Liver (tissue), 3 donors: ENCODE measurements around the gene ZNF540.

Experiments
- EGR1 ChIP-seq, 2 donors: IDR thresholded peaks; 2 replicates each; pipeline ENCODE4 v1.6.1; 2016 to 2018; ENCODE audit warnings: antibody characterized with exemption in 2 of 2, low read depth in 2 of 2
- FOXA1 ChIP-seq: IDR thresholded peaks from 2 replicates; pipeline ENCODE4 v1.6.1; 2016; ENCODE audit warnings: antibody characterized with exemption
- FOXA2 ChIP-seq: IDR thresholded peaks from 2 replicates; pipeline ENCODE4 v1.6.1; 2016; ENCODE audit warnings: antibody characterized with exemption
- GABPA ChIP-seq, 2 donors: IDR thresholded peaks in 1 of 2; conservative IDR thresholded peaks in 1 of 2; 2 replicates each; pipeline ENCODE4 v1.6.1; 2016; ENCODE audit warnings: antibody characterized with exemption in 2 of 2, mild to moderate bottlenecking in 1 of 2, moderate library complexity in 1 of 2
- HNF4A ChIP-seq, 2 donors: conservative IDR thresholded peaks; 2 replicates each; pipeline ENCODE4 v1.6.1; 2016; ENCODE audit warnings: antibody characterized with exemption in 2 of 2, mild to moderate bottlenecking in 2 of 2
- JUND ChIP-seq, 2 donors: IDR thresholded peaks; 2 replicates each; pipeline ENCODE4 v1.6.1; 2016; ENCODE audit warnings: antibody characterized with exemption in 2 of 2
- RAD21 ChIP-seq, 2 donors: IDR thresholded peaks; 2 replicates each; pipeline ENCODE4 v1.6.1; 2016; ENCODE audit warnings: antibody characterized with exemption in 2 of 2, mild to moderate bottlenecking in 2 of 2
- TAF1 ChIP-seq: conservative IDR thresholded peaks from 2 replicates; pipeline ENCODE4 v1.6.1; 2016; ENCODE audit warnings: antibody characterized with exemption, mild to moderate bottlenecking
- YY1 ChIP-seq: IDR thresholded peaks from 2 replicates; pipeline ENCODE4 v1.6.1; 2016; ENCODE audit warnings: antibody characterized with exemption, mild to moderate bottlenecking
- TF ChIP-seq, protein P1 (sequence below): IDR thresholded peaks from 2 replicates; pipeline ENCODE4 v1.6.1; 2016; ENCODE audit warnings: antibody characterized with exemption, mild to moderate bottlenecking
- TF ChIP-seq, protein P2 (sequence below): fragments of 150-350 bp; IDR thresholded peaks from 2 replicates; pipeline ENCODE4 v1.5.1; 2017; ENCODE audit warnings: improper control_type of control experiment, low read depth, low read length; ENCODE audit not compliant: missing input control
- TF ChIP-seq, protein P3 (sequence below): IDR thresholded peaks from 2 replicates; pipeline ENCODE4 v1.6.1; 2016; ENCODE audit warnings: antibody characterized with exemption
- donor health status: healthy.
- donor health status: healthy.

DNA sequence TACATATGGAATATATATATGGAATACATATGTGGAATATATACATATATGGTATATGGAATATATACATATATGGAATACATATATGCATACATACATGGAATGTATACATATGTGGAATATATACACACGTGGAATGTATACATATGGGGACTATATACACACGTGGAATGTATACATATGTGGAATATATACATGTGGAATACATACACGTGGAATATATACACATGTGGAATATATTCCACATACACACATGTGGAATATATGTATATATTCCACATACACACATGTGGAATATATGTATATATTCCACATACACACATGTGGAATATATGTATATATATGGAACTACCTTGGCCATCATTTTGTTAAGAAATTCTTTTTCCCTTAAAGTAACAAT is 31.2 kb upstream of the ZNF540 start:
- TF ChIP-seq, protein P1, sequence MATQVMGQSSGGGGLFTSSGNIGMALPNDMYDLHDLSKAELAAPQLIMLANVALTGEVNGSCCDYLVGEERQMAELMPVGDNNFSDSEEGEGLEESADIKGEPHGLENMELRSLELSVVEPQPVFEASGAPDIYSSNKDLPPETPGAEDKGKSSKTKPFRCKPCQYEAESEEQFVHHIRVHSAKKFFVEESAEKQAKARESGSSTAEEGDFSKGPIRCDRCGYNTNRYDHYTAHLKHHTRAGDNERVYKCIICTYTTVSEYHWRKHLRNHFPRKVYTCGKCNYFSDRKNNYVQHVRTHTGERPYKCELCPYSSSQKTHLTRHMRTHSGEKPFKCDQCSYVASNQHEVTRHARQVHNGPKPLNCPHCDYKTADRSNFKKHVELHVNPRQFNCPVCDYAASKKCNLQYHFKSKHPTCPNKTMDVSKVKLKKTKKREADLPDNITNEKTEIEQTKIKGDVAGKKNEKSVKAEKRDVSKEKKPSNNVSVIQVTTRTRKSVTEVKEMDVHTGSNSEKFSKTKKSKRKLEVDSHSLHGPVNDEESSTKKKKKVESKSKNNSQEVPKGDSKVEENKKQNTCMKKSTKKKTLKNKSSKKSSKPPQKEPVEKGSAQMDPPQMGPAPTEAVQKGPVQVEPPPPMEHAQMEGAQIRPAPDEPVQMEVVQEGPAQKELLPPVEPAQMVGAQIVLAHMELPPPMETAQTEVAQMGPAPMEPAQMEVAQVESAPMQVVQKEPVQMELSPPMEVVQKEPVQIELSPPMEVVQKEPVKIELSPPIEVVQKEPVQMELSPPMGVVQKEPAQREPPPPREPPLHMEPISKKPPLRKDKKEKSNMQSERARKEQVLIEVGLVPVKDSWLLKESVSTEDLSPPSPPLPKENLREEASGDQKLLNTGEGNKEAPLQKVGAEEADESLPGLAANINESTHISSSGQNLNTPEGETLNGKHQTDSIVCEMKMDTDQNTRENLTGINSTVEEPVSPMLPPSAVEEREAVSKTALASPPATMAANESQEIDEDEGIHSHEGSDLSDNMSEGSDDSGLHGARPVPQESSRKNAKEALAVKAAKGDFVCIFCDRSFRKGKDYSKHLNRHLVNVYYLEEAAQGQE, result no peak
- TF ChIP-seq, protein P2, sequence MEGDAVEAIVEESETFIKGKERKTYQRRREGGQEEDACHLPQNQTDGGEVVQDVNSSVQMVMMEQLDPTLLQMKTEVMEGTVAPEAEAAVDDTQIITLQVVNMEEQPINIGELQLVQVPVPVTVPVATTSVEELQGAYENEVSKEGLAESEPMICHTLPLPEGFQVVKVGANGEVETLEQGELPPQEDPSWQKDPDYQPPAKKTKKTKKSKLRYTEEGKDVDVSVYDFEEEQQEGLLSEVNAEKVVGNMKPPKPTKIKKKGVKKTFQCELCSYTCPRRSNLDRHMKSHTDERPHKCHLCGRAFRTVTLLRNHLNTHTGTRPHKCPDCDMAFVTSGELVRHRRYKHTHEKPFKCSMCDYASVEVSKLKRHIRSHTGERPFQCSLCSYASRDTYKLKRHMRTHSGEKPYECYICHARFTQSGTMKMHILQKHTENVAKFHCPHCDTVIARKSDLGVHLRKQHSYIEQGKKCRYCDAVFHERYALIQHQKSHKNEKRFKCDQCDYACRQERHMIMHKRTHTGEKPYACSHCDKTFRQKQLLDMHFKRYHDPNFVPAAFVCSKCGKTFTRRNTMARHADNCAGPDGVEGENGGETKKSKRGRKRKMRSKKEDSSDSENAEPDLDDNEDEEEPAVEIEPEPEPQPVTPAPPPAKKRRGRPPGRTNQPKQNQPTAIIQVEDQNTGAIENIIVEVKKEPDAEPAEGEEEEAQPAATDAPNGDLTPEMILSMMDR, result no peak
- TF ChIP-seq GABPA (IDR thresholded peaks at IDR 0.05 in 1 of 2, conservative IDR thresholded peaks at IDR 0.05 in 1 of 2), result no peak
- no peak for TF ChIP-seq YY1
- TF ChIP-seq, protein P3, sequence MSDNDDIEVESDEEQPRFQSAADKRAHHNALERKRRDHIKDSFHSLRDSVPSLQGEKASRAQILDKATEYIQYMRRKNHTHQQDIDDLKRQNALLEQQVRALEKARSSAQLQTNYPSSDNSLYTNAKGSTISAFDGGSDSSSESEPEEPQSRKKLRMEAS, result no peak
- TF ChIP-seq TAF1, result no peak
- TF ChIP-seq JUND (IDR thresholded peaks at IDR 0.05), result no peak
- no peak for TF ChIP-seq EGR1 (IDR thresholded peaks at IDR 0.05; ENCODE audit: low read depth in 2 of 2)
- TF ChIP-seq FOXA2, result no peak
- no peak for TF ChIP-seq RAD21 (IDR thresholded peaks at IDR 0.05)
- TF ChIP-seq HNF4A (conservative IDR thresholded peaks at IDR 0.05), result no peak
- no peak for TF ChIP-seq FOXA1
